Panc1 (cell line): Measurements from ENCODE around the gene LDLR. TPM values are rescaled to one million over a fixed set of nuclear protein-coding genes. Genes with fewer than 3 reads are reported as not detected.
A peak's percentile ranks its signal among the peaks of the same experiment; 100 is the strongest.

Source experiments
- ATAC-seq: fragments of 200-7000 bp; cut with Tn5 transposase; 2 replicates; pipeline ENCODE4 v1.9.1; 2020; ENCODE audit warnings: mild to moderate bottlenecking, moderate library complexity
- BruUV-seq: library from RNA; stranded (reverse); fragments of 400-500 nt; replicated peaks from 2 replicates; lab custom pipeline; 2021; lab: Mats Ljungman, UMichigan
- CTCF ChIA-PET: fragments of 300-600 bp; sonication (Branson Sonifier 250); formaldehyde crosslinking; loops from one replicate; lab custom pipeline; 2022; ENCODE audit warnings: antibody characterized with exemption; lab: Charles Lee
- POLR2A ChIA-PET: fragments of 300-600 bp; sonication (Branson Sonifier 250); formaldehyde crosslinking; loops from one replicate; lab custom pipeline; 2022; ENCODE audit warnings: antibody characterized with exemption; lab: Charles Lee
- DNase-seq: peaks from one replicate; pipeline ENCODE4 v3.0.0-alpha.2; 2010; ENCODE audit warnings: low read depth, low spot score
- H3K27ac ChIP-seq: 2 replicates; pipeline ENCODE4 v1.5.1; 2011; ENCODE audit warnings: mild to moderate bottlenecking, low read length, inconsistent platforms
- H3K27me3 ChIP-seq: fragments of 200-500 bp; sonication (Bioruptor generic); 2 replicates; pipeline ENCODE4 v1.6.0; 2014; ENCODE audit warnings: low read length, inconsistent platforms; ENCODE audit not compliant: control insufficient read depth, insufficient read depth
- H3K36me3 ChIP-seq: fragments of 200-500 bp; sonication (Bioruptor generic); 2 replicates; pipeline ENCODE4 v1.5.1; 2014; ENCODE audit warnings: inconsistent platforms, mild to moderate bottlenecking, low read length, moderate library complexity; ENCODE audit not compliant: control insufficient read depth, insufficient read depth
- H3K4me1 ChIP-seq: 2 replicates; pipeline ENCODE4 v1.5.1; 2011; ENCODE audit warnings: inconsistent platforms, mild to moderate bottlenecking, low read length, moderate library complexity; ENCODE audit not compliant: control insufficient read depth, insufficient read depth
- H3K4me3 ChIP-seq, 2 experiments: 2 replicates each; pipeline ENCODE4 v1.5.1; 2011 to 2012; ENCODE audit warnings: low read depth in 2 of 2, low read length in 2 of 2, mild to moderate bottlenecking in 2 of 2, inconsistent platforms in 1 of 2, moderate library complexity in 1 of 2
- H3K9me3 ChIP-seq: fragments of 200-500 bp; sonication (Bioruptor generic); 2 replicates; pipeline ENCODE4 v1.5.1; 2014; ENCODE audit warnings: low read depth, mild to moderate bottlenecking, inconsistent platforms, low read length, moderate library complexity; ENCODE audit not compliant: control insufficient read depth, insufficient read depth
- CTCF ChIP-seq: fragments of 450-650 bp; IDR thresholded peaks from 2 replicates; pipeline ENCODE4 v1.5.1; 2017; ENCODE audit warnings: mild to moderate bottlenecking
- POLR2AphosphoS5 ChIP-seq: IDR thresholded peaks from 2 replicates; pipeline ENCODE4 v1.6.1; 2012; ENCODE audit warnings: mild to moderate bottlenecking, low read depth, low read length, moderate library complexity
- REST ChIP-seq, 2 experiments: IDR thresholded peaks; 2 replicates each; pipeline ENCODE4 v1.6.1; 2011 to 2012; ENCODE audit warnings: low read depth in 2 of 2, control low read depth in 1 of 2, low read length in 1 of 2, mild to moderate bottlenecking in 1 of 2, moderate library complexity in 1 of 2; ENCODE audit not compliant: insufficient read depth in 1 of 2
- SIN3A ChIP-seq: IDR thresholded peaks from 2 replicates; pipeline ENCODE4 v1.6.1; 2012; ENCODE audit warnings: low read depth, mild to moderate bottlenecking, low read length, moderate library complexity, borderline replicate concordance; ENCODE audit not compliant: insufficient read depth
- TCF7L2 ChIP-seq: IDR thresholded peaks from 2 replicates; pipeline ENCODE4 v1.6.1; 2011; ENCODE audit warnings: mild to moderate bottlenecking, low read depth, low read length, inconsistent platforms
- in situ Hi-C: cut with HindIII; loops from 2 replicates; pipeline ENCODE4 v1.10.0; 2016; ENCODE audit warnings: low sequenced_read_pairs, low pct_unique_long_range_greater_than_20kb
- intact Hi-C: fragments of 100-400 bp; cut with micrococcal nuclease; formaldehyde crosslinking; loops from one replicate; pipeline ENCODE4 v1.10.0; 2022; ENCODE audit not compliant: unreplicated experiment
- total RNA-seq: library from RNA; stranded (reverse); gene quantifications from one replicate; pipeline ENCODE4 v1.2.1, GENCODE V29; 2021; ENCODE audit not compliant: unreplicated experiment

The LDLR gene
- total RNA-seq, 1 experiment from 2014 or later = 203 TPM

- POLR2A ChIA-PET = interaction anchor here (0.6 kb wide), 1 partner anchor 14 kb away, joined by 11 read pairs; no protein-coding TSS in a partner anchor
- no peak overlapping the region for H3K27ac ChIP-seq
- no peaks in the 10 kb centered on the region for H3K9me3 ChIP-seq
- CTCF ChIA-PET = no interaction called here
- no peak for DNase-seq
- in situ Hi-C loops (no loop called here), intact Hi-C loops (no loop called here)
- H3K36me3 ChIP-seq = no peaks in the 10 kb centered on the region
- no TSS peak for BruUV-seq
- no peak overlapping the region for H3K4me3 ChIP-seq
- no peaks in the 10 kb centered on the region for H3K4me1 ChIP-seq
- no peaks in the 10 kb centered on the region for H3K27me3 ChIP-seq
- 0 out of 2 replicates have a peak, but pooled peaks have one; percentile 30 for ATAC-seq
- TF ChIP-seq TCF7L2 = no peak
- no peak for TF ChIP-seq POLR2AphosphoS5
- TF ChIP-seq CTCF = no peak
- TF ChIP-seq REST (IDR thresholded peaks at IDR 0.05; ENCODE audit: insufficient read depth in 1 of 2, low read depth in 2 of 2, low read length in 1 of 2) = no peak
- TF ChIP-seq SIN3A = no peak
These were observed 21.7 kb upstream of the LDLR start for GRCh38 chr19:11067356-11068113.

- no peaks in the 10 kb centered on the region for H3K9me3 ChIP-seq
- peak; percentile 17; the same call in 1 of the 2 replicates for ATAC-seq
- no peak for DNase-seq
- no peaks in the 10 kb centered on the region for H3K36me3 ChIP-seq
- no peak for TF ChIP-seq POLR2AphosphoS5
- TF ChIP-seq TCF7L2 = no peak
- TF ChIP-seq CTCF = no peak
- no peak for TF ChIP-seq SIN3A
- no peak for TF ChIP-seq REST (IDR thresholded peaks at IDR 0.05; ENCODE audit: insufficient read depth in 1 of 2, low read depth in 2 of 2, low read length in 1 of 2)
- CTCF ChIA-PET = no interaction called here
- H3K4me3 ChIP-seq = no peak overlapping the region
- in situ Hi-C loops = no loop called here
- POLR2A ChIA-PET = no interaction called here
- intact Hi-C loops = no loop called here
- BruUV-seq = no TSS peak
- H3K27ac ChIP-seq = no peak overlapping the region
- no peaks in the 10 kb centered on the region for H3K4me1 ChIP-seq
- H3K27me3 ChIP-seq = no peaks in the 10 kb centered on the region
These were observed 19.7 kb upstream of the LDLR start for GRCh38 chr19:11069561-11069960.
